HG02884 (cell line): ENCODE data around the gene FRAS1.
"Not testable (repeated sequence)": the region's sequence is repeated elsewhere in the genome, so short reads cannot be mapped to it uniquely, and the experiment has no call there.

Source experiments
- ATAC-seq: cut with Tn5 transposase; IDR thresholded peaks from one replicate; pipeline ENCODE4 v1.9.1; 2021; ENCODE audit warnings: mild to moderate bottlenecking, moderate library complexity; ENCODE audit not compliant: unreplicated experiment

FRAS1 gene

GRCh38 chr4:78207541-78207940, 150.4 kb downstream of the FRAS1 start:
- ATAC-seq = no peak

- ATAC-seq = no peak
These were observed 150.8 kb downstream of the FRAS1 start for GRCh38 chr4:78207951-78208350.

GRCh38 chr4:78208896-78209295, 151.8 kb downstream of the FRAS1 start:
- not testable (repeated sequence) for ATAC-seq

GRCh38 chr4:78210694-78211410, 153.7 kb downstream of the FRAS1 start:
- ATAC-seq = no peak

- no peak for ATAC-seq
These were observed 156.1 kb downstream of the FRAS1 start for GRCh38 chr4:78213218-78213617.

- ATAC-seq = no peak
These were observed 157.0 kb downstream of the FRAS1 start for GRCh38 chr4:78214078-78214477.

GRCh38 chr4:78217557-78217956, 160.4 kb downstream of the FRAS1 start:
- ATAC-seq = no peak

- no peak for ATAC-seq
These were observed 161.1 kb downstream of the FRAS1 start for GRCh38 chr4:78218260-78218659.

GRCh38 chr4:78219825-78220224, 162.7 kb downstream of the FRAS1 start:
- no peak for ATAC-seq

- no peak for ATAC-seq
These were observed 163.2 kb downstream of the FRAS1 start for GRCh38 chr4:78220283-78220682.

GRCh38 chr4:78222575-78223186, 165.6 kb downstream of the FRAS1 start:
- no peak for ATAC-seq

- ATAC-seq = no peak
These were observed 168.1 kb downstream of the FRAS1 start for GRCh38 chr4:78225236-78225635.

GRCh38 chr4:78226279-78226678, 169.2 kb downstream of the FRAS1 start:
- no peak for ATAC-seq

GRCh38 chr4:78227411-78228057, 170.4 kb downstream of the FRAS1 start:
- ATAC-seq = no peak

- ATAC-seq = no peak
These were observed 178.7 kb downstream of the FRAS1 start for GRCh38 chr4:78235800-78236199.

GRCh38 chr4:78237360-78237759, 180.2 kb downstream of the FRAS1 start:
- ATAC-seq = no peak

- ATAC-seq = no peak
These were observed 184.9 kb downstream of the FRAS1 start for GRCh38 chr4:78242071-78242470.

- ATAC-seq = no peak
These were observed 187.8 kb downstream of the FRAS1 start for GRCh38 chr4:78244705-78245485.

GRCh38 chr4:78247536-78248285, 190.6 kb downstream of the FRAS1 start:
- ATAC-seq = no peak

- ATAC-seq = no peak
These were observed 193.4 kb downstream of the FRAS1 start for GRCh38 chr4:78250500-78250899.

GRCh38 chr4:78252773-78253172, 195.7 kb downstream of the FRAS1 start:
- ATAC-seq = not testable (repeated sequence)
